Activated T-helper 1 cell treated with anti-CD3 and anti-CD28 coated beads, Interleukin-2, amount 50 U/mL, for 16 hours (primary cell): ENCODE measurements around the gene PLAGL1.
"Not testable (repeated sequence)": the region's sequence is repeated elsewhere in the genome, so short reads cannot be mapped to it uniquely, and the experiment has no call there.

Experiments
- DNase-seq, 2 donors: peaks; one replicate each; pipeline ENCODE4 v3.0.0-alpha.2; 2020; ENCODE audit warnings: low read depth in 1 of 2, low spot score in 1 of 2

Gene PLAGL1

DNA sequence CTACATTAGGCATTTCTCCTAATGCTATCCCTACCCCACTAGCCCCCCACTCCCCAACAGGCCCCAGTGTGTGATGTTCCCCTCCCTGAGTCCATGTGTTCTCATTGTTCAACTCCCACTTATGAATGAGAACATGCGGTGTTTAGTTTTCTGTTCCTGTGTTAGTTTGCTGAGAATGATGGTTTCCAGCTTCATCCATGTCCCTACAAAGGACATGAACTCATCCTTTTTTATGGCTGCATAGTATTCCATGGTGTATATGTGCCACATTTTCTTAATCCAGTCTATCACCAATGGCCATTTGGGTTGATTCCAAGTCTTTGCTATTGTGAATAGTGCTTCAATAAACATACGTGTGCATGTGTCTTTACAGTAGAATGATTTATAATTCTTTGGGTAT, 1.6 kb upstream of the PLAGL1 start:
- not testable (repeated sequence) for DNase-seq

- no peak for DNase-seq
Observed at GRCh38 chr6:144008846-144009245, 787 bp upstream of the PLAGL1 start.

DNA sequence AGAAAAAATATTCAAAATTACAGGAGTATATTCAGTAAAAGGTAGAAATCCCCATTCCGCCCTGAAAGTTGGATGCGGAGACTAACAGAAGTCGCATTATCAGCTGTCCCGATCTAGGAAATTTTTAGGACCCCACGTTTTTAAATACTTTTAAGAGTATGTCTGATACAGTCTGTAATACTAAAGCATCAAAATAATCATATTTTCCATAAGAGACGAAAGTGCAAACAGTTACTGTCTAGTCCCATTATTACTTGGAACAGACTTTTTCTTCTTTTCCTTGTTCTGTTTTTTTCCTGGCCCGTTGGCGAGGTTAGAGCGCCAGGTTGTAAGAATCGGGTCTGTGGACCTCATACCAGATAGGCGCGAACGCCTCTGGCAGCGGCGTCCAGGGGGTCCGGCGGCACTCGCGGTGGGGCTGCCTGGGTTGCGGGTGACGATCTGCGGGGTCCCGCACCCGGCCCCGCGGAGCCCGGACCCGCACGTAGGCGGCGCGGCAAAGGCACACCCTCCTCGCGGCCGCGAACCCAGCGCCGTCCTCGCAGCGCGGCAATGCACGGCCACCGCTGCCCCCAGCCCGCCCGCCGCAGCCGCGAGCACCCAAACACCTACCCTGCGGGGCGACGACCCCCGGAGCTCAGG, 460 bp downstream of the PLAGL1 start:
- no peak for DNase-seq

DNA sequence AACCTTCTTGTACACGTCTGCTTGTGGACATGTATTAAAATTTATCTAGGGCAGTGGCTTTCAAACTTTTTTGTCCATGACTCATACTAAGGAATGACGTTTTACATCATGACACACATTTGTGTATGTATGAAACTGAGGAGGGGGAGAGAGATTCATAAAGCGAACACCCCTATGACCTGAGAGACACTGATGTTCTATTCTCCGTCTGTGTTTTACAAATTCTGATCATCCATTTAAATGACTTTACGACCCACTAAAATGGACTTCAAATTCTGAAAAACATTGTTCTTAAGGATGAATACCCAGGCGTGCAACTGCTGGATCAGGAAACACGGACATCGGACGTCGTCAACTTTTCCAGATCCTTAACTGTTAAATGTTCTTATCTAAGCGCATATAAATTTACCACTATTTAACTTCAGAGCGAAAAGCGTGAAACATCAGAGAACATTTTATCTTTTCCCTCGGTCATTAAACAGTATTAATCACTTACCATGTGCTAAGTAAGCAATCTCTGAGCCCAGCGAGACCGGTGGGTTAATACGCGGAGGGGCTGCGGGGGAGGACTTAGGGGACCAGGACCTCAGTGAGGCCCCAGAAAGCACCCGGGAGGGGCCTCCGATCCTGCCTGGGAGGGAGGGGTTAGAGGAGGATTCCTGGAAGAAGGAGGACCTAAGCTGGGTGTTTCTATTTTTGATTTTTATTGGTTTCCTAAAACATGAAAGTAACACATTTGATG, 1.2 kb downstream of the PLAGL1 start:
- DNase-seq: no peak

DNA sequence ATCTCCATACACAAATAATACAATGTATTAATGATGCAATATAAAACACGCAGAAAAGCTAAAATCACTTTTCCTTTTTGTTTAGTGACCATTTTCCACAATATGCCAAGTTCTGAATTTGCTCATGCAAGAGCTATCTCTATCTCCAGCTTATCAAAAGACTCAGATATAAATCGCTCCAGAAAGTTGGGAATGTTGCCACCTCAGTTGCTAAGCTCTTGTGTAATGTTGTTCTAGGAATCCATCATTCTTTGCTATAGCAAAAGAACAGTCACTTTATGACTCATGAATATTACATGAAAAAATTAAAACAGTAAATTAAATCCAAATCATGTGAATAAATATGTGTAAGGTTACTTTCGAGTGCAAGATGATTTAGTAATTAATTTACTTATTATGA, 8.7 kb downstream of the PLAGL1 start:
- DNase-seq: no peak

GRCh38 chr6:143998686-143999085, 9.4 kb downstream of the PLAGL1 start:
- DNase-seq: no peak

DNA sequence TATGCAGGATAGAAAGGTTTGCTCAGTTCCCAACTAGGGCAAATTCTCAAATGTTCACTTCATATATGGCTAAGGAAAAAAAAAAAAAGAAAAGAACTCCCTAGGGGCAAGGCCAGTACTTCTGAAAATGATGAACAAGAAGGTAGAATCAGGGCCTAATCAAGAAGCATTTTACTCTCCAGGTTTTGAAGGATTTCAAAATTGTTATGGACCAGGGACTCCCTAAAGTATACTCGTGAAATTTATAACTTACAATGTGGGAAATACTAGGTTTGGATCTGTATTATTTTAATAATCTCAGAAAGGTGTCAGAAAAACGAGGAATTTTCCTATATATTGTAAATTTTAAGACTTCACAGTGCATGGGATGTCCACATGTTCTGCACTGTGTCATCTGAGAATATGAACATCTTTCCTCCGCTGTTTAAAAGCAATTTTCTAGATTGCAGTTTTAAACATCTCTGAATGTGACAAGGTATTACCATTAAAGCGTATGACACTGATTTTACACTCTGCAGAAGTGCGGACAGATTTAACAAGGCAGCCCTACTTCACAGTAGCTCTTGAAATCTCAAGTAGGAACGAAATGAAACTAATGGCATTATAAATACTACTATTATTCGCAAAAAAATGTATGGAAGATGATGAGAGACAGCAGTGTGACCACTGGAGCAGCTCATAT, 14.0 kb downstream of the PLAGL1 start:
- no peak for DNase-seq

- no peak for DNase-seq
Observed at GRCh38 chr6:143992285-143992684, 15.8 kb downstream of the PLAGL1 start.

DNA sequence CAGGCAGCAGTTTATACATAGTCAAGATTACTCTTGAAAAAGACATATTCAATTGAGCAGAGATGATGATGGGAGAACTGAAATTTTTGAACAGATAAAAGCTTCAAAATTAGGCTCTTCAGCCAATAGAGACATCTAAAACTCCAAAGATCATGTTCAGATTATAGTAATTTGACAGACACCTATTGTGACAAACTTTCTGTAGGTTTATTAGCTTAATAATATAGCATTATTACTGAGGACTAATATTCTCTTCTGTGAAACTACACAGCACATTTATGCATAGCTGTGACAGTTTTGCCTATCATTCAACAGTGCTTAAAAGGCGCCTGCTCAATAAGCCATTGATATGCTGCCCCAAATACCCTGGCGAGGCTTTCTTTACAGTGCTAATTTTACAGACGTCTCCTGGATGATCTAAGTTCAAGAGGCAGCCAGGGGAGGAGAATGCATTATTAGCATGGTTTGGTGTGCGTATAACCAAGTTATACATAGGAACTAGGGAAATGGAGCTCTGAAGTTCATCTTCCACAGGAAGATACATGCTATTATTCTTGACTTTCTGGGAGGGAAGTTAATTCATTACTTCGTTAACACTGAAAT, 21.5 kb downstream of the PLAGL1 start:
- no peak for DNase-seq

- DNase-seq: no peak
Observed at GRCh38 chr6:143984666-143985065, 23.4 kb downstream of the PLAGL1 start.

DNA sequence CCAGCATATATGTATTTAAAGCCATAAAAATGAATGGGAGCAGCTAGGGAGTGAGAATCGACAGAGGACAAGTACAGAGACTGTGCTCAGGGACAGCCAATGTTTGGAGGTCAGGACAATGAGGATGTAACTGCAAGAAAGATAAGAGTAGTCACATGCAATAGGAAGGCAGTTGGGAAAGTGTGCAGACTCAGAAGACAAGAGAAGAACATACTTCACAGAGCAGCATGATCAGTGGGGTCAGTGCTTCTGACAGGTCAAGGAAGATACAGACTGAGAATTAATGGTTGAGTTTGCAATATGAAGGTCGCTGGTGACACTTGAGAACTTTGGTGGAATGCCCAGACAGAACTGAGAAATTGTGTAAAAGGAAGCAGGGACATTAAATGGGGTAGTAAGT, 25.1 kb downstream of the PLAGL1 start:
- DNase-seq: no peak

DNA sequence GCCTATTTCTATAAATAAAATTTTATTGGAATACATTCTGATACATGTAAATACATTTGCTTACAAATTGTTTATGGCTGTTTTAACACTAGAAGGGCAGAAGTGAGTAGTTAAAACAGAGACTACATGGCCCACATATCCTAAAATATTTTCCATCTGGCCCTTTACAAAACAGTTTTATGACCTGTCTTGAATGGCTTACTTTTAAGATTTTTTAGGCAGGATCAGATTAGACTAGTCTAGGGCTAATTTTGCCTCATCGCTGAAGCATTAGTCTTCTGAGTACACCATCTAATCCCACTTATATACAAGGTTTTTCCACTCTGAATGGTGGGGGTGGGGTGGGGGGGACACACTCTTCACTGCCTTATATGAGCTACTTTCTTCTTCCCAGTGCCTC, 27.1 kb downstream of the PLAGL1 start:
- no peak for DNase-seq

DNA sequence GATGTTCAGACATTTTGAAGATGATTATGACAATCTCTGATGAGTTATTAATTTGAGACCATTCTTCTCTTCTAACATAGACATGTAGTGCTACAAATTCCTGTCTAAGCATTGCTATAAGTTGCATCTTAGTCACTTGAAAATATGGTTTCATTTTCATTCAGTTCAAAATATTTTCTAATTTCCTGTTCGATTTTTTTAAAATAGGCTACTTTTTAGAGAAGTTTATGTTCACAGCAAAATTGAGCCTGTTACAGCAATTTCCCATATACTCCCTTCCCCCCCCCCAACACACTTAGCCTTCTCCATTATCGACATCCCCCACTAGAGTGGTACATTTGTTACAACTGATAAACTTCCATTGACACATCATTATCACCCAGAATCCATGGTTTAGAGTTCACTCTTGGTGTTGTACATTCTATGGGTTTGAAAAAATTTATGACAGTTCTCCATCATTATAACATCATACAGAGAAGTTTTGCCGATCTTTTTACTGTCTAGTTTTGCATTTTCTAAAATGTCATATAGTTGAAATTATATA, 31.2 kb downstream of the PLAGL1 start:
- DNase-seq: no peak

GRCh38 chr6:143974089-143974488, 34.0 kb downstream of the PLAGL1 start:
- no peak for DNase-seq

GRCh38 chr6:143973097-143973966, 34.7 kb downstream of the PLAGL1 start:
- no peak for DNase-seq

- DNase-seq: no peak
Observed at GRCh38 chr6:143971482-143972205, 36.4 kb downstream of the PLAGL1 start.

- DNase-seq: no peak
Observed at GRCh38 chr6:143970456-143971218, 37.4 kb downstream of the PLAGL1 start.

DNA sequence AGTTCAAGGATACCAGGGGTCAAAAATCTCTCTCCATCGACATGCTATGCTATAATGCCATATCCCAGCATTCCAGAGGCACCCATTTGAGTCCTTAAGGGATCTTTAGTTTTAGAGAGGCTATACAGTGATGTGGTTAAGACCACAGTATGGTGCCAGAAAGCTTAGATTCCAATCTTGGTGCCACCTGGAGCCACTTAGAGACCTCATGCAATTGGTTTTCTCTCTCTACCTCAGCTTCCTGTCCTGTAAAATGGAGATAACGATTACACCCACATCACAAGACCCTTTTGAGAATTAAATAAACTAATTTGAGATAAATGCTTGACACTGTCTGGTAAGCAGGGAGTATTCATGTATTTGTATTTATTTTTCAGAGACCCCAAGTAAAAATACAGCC, 39.0 kb downstream of the PLAGL1 start:
- DNase-seq: no peak

GRCh38 chr6:143967706-143968376, 40.2 kb downstream of the PLAGL1 start:
- DNase-seq: no peak
